Measurements from ENCODE around the gene CTNNA1.

CTNNA1 gene

GRCh38 chr5:138936225-138936967 is 183.2 kb downstream of the CTNNA1 start:
- DNase-seq: no peak

- no peak for DNase-seq
These were observed 183.7 kb downstream of the CTNNA1 start for GRCh38 chr5:138936968-138937345.

GRCh38 chr5:138937392-138938387 is 184.5 kb downstream of the CTNNA1 start:
- DNase-seq: no peak

GRCh38 chr5:138938526-138938925 is 185.3 kb downstream of the CTNNA1 start:
- no peak for DNase-seq

GRCh38 chr5:138942066-138942465 is 188.8 kb downstream of the CTNNA1 start:
- DNase-seq: no peak

GRCh38 chr5:138942861-138943260 is 189.6 kb downstream of the CTNNA1 start:
- no peak for DNase-seq

- DNase-seq: no peak
These were observed 190.5 kb downstream of the CTNNA1 start for GRCh38 chr5:138943599-138944173.

GRCh38 chr5:138944527-138945322 is 191.5 kb downstream of the CTNNA1 start:
- no peak for DNase-seq

GRCh38 chr5:138945421-138946240 is 192.4 kb downstream of the CTNNA1 start:
- no peak for DNase-seq

- no peak for DNase-seq
These were observed 193.0 kb downstream of the CTNNA1 start for GRCh38 chr5:138946241-138946623.

- DNase-seq: no peak
These were observed 193.8 kb downstream of the CTNNA1 start for GRCh38 chr5:138946831-138947560.

- no peak for DNase-seq
These were observed 194.6 kb downstream of the CTNNA1 start for GRCh38 chr5:138947780-138948179.

GRCh38 chr5:138948471-138949222 is 195.4 kb downstream of the CTNNA1 start:
- no peak for DNase-seq

GRCh38 chr5:138949223-138949574 is 196.0 kb downstream of the CTNNA1 start:
- no peak for DNase-seq

GRCh38 chr5:138949988-138950387 is 196.8 kb downstream of the CTNNA1 start:
- no peak for DNase-seq

- DNase-seq: no peak
These were observed 197.3 kb downstream of the CTNNA1 start for GRCh38 chr5:138950421-138951031.

GRCh38 chr5:138951091-138951985 is 198.1 kb downstream of the CTNNA1 start:
- no peak for DNase-seq

- DNase-seq: no peak
These were observed 198.9 kb downstream of the CTNNA1 start for GRCh38 chr5:138951986-138952735.
